ENCODE data around the gene LGALS4.
"Not testable (repeated sequence)": the region's sequence is repeated elsewhere in the genome, so short reads cannot be mapped to it uniquely, and the experiment has no call there.

Gene LGALS4

GRCh38 chr19:38815059-38816001, 2.6 kb upstream of the LGALS4 start:
- TF ChIP-seq CTCF (IDR thresholded peaks at IDR 0.05; ENCODE audit: insufficient read depth, low read depth, low read length, missing control alignments): no peak
- DNase-seq (ENCODE audit: low read depth): no peak
- no peak overlapping the region for H3K4me3 ChIP-seq (ENCODE audit: low read depth, low read length)

- DNase-seq (ENCODE audit: low read depth); H3K4me3 ChIP-seq (ENCODE audit: low read depth, low read length): not testable (repeated sequence)
Observed at GRCh38 chr19:38813932-38814331, 1.2 kb upstream of the LGALS4 start.

- DNase-seq (ENCODE audit: low read depth): no peak
- TF ChIP-seq CTCF (IDR thresholded peaks at IDR 0.05; ENCODE audit: insufficient read depth, low read depth, low read length, missing control alignments): no peak
Observed at GRCh38 chr19:38813323-38813722, 578 bp upstream of the LGALS4 start.

GRCh38 chr19:38812009-38812840, 520 bp downstream of the LGALS4 start:
- no peak for TF ChIP-seq CTCF (IDR thresholded peaks at IDR 0.05; ENCODE audit: insufficient read depth, low read depth, low read length, missing control alignments)
- H3K4me3 ChIP-seq (ENCODE audit: low read depth, low read length): no peak overlapping the region
- no peak for DNase-seq (ENCODE audit: low read depth)

More at GRCh38 chr19:38813323-38813722, 578 bp upstream of the LGALS4 start:
- H3K4me3 ChIP-seq (ENCODE audit: low read depth, low read length): no peak overlapping the region

- no peak for DNase-seq (ENCODE audit: low read depth)
- TF ChIP-seq CTCF (IDR thresholded peaks at IDR 0.05; ENCODE audit: insufficient read depth, low read depth, low read length, missing control alignments): no peak
- H3K4me3 ChIP-seq (ENCODE audit: low read depth, low read length): no peak overlapping the region
Observed at GRCh38 chr19:38809592-38810252, 3.0 kb downstream of the LGALS4 start.

GRCh38 chr19:38808741-38809140, 4.0 kb downstream of the LGALS4 start:
- TF ChIP-seq CTCF (IDR thresholded peaks at IDR 0.05; ENCODE audit: insufficient read depth, low read depth, low read length, missing control alignments): no peak
- no peak for DNase-seq (ENCODE audit: low read depth)
- no peak overlapping the region for H3K4me3 ChIP-seq (ENCODE audit: low read depth, low read length)

GRCh38 chr19:38807374-38808098, 5.2 kb downstream of the LGALS4 start:
- not testable (repeated sequence) for H3K4me3 ChIP-seq (ENCODE audit: low read depth, low read length); DNase-seq (ENCODE audit: low read depth)

All from GM12865 (cell line).